ENCODE results near the gene KCNC1. TPM values are rescaled to one million over a fixed set of nuclear protein-coding genes. Genes with fewer than 3 reads are reported as not detected.
A peak's percentile ranks its signal among the peaks of the same experiment; 100 is the strongest.

The KCNC1 gene
- total and polyA plus RNA-seq, 2 of the 13 experiments (the other 11 are each of a cell fraction or from before 2014, with no cell fraction given) = 0.01 to 0.04 TPM

DNA sequence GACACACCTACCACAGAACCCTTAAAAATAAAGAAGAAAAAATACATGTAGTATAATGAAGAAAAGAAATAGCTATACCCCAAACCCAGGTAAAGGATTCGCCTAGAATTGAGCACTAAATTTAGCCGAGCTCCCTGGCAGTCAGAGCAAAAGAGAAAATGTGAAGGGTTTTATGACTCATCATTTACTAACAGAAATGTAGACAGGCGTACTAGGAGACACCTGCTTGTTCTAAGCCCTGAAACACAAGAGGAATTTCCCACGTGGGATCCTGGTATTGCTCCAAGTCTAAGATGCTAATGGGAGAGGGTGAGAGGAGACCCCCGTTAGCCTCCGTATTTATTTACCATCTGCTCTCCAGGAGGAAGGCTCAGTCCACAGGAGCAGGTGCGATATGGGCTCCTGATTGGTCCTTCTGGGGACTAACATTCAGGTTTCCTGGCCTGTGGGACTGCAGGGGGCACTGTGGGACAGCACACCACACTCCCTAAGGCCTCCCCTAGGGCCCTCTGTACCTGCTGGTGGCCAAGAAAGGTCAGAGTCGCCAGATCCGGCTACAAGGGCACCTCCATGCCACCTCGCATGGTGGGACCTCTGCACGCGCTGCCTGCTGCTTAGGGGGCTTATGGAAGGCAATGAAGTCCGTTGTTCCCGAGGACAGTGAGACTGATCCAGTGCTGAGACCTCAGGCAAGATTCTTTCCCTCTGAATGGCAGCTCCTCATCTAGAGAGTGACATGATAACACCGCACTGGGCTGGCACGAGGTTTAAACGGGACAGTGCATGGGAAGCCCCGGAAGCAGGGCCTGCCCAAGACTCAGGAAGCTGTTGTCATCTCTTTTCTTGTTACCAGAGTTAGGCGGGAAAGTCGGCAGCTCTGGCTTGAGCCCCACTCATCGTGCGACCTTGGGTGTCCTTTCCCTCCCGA is 25.8 kb downstream of the KCNC1 start (continued):
- TF ChIP-seq, protein P1, sequence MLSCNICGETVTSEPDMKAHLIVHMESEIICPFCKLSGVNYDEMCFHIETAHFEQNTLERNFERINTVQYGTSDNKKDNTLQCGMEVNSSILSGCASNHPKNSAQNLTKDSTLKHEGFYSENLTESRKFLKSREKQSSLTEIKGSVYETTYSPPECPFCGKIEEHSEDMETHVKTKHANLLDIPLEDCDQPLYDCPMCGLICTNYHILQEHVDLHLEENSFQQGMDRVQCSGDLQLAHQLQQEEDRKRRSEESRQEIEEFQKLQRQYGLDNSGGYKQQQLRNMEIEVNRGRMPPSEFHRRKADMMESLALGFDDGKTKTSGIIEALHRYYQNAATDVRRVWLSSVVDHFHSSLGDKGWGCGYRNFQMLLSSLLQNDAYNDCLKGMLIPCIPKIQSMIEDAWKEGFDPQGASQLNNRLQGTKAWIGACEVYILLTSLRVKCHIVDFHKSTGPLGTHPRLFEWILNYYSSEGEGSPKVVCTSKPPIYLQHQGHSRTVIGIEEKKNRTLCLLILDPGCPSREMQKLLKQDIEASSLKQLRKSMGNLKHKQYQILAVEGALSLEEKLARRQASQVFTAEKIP (CRISPR knock-in tag; IDR thresholded peaks at IDR 0.05; ENCODE audit: borderline replicate concordance) = no peak
- TF ChIP-seq MXI1 (IDR thresholded peaks at IDR 0.05; ENCODE audit: borderline replicate concordance, low read depth, low read length) (no peak), ZNF672 (CRISPR knock-in tag; IDR thresholded peaks at IDR 0.05) (no peak), ZNF180 (CRISPR knock-in tag; IDR thresholded peaks at IDR 0.05; ENCODE audit: borderline replicate concordance, low read depth) (no peak), ZNF557 (CRISPR knock-in tag; IDR thresholded peaks at IDR 0.05) (no peak), ZNF232 (CRISPR knock-in tag; IDR thresholded peaks at IDR 0.05; ENCODE audit: borderline replicate concordance) (no peak), ZNF292 (CRISPR knock-in tag; IDR thresholded peaks at IDR 0.05; ENCODE audit: borderline replicate concordance, low read depth) (no peak), ZFYVE20 (CRISPR knock-in tag; IDR thresholded peaks at IDR 0.05; ENCODE audit: borderline replicate concordance, low read depth) (no peak), ZNF737 (CRISPR knock-in tag; IDR thresholded peaks at IDR 0.05; ENCODE audit: borderline replicate concordance) (no peak), ZNF883 (CRISPR knock-in tag; IDR thresholded peaks at IDR 0.05; ENCODE audit: not compliant biosample characterization) (peak; percentile 43), NRL (CRISPR knock-in tag; IDR thresholded peaks at IDR 0.05; ENCODE audit: borderline replicate concordance) (no peak; the same call in 1 of the 2 replicates), EEA1 (CRISPR knock-in tag; IDR thresholded peaks at IDR 0.05; ENCODE audit: borderline replicate concordance) (no peak), MED13 (CRISPR knock-in tag; IDR thresholded peaks at IDR 0.05) (no peak), ZNF83 (CRISPR knock-in tag; IDR thresholded peaks at IDR 0.05; ENCODE audit: borderline replicate concordance) (no peak)
- TF ChIP-seq, protein P2, sequence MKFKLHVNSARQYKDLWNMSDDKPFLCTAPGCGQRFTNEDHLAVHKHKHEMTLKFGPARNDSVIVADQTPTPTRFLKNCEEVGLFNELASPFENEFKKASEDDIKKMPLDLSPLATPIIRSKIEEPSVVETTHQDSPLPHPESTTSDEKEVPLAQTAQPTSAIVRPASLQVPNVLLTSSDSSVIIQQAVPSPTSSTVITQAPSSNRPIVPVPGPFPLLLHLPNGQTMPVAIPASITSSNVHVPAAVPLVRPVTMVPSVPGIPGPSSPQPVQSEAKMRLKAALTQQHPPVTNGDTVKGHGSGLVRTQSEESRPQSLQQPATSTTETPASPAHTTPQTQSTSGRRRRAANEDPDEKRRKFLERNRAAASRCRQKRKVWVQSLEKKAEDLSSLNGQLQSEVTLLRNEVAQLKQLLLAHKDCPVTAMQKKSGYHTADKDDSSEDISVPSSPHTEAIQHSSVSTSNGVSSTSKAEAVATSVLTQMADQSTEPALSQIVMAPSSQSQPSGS (CRISPR knock-in tag; IDR thresholded peaks at IDR 0.05) = 0 out of 2 replicates have a peak, but pooled peaks have one; percentile 29
- TF ChIP-seq, protein P3, sequence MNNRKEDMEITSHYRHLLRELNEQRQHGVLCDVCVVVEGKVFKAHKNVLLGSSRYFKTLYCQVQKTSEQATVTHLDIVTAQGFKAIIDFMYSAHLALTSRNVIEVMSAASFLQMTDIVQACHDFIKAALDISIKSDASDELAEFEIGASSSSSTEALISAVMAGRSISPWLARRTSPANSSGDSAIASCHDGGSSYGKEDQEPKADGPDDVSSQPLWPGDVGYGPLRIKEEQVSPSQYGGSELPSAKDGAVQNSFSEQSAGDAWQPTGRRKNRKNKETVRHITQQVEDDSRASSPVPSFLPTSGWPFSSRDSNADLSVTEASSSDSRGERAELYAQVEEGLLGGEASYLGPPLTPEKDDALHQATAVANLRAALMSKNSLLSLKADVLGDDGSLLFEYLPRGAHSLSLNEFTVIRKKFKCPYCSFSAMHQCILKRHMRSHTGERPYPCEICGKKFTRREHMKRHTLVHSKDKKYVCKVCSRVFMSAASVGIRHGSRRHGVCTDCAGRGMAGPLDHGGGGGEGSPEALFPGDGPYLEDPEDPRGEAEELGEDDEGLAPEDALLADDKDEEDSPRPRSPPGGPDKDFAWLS (CRISPR knock-in tag; IDR thresholded peaks at IDR 0.05; ENCODE audit: borderline replicate concordance) = no peak
- TF ChIP-seq, protein P4, sequence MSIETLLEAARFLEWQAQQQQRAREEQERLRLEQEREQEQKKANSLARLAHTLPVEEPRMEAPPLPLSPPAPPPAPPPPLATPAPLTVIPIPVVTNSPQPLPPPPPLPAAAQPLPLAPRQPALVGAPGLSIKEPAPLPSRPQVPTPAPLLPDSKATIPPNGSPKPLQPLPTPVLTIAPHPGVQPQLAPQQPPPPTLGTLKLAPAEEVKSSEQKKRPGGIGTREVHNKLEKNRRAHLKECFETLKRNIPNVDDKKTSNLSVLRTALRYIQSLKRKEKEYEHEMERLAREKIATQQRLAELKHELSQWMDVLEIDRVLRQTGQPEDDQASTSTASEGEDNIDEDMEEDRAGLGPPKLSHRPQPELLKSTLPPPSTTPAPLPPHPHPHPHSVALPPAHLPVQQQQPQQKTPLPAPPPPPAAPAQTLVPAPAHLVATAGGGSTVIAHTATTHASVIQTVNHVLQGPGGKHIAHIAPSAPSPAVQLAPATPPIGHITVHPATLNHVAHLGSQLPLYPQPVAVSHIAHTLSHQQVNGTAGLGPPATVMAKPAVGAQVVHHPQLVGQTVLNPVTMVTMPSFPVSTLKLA (IDR thresholded peaks at IDR 0.05) = no peak
- TF ChIP-seq, protein P5, sequence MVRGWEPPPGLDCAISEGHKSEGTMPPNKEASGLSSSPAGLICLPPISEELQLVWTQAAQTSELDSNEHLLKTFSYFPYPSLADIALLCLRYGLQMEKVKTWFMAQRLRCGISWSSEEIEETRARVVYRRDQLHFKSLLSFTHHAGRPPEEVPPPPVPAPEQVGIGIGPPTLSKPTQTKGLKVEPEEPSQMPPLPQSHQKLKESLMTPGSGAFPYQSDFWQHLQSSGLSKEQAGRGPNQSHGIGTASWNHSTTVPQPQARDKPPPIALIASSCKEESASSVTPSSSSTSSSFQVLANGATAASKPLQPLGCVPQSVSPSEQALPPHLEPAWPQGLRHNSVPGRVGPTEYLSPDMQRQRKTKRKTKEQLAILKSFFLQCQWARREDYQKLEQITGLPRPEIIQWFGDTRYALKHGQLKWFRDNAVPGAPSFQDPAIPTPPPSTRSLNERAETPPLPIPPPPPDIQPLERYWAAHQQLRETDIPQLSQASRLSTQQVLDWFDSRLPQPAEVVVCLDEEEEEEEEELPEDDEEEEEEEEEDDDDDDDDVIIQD (CRISPR knock-in tag; IDR thresholded peaks at IDR 0.05; ENCODE audit: low read depth) = peak; percentile 50; the same call in 1 of the 2 replicates
- TF ChIP-seq, protein P6, sequence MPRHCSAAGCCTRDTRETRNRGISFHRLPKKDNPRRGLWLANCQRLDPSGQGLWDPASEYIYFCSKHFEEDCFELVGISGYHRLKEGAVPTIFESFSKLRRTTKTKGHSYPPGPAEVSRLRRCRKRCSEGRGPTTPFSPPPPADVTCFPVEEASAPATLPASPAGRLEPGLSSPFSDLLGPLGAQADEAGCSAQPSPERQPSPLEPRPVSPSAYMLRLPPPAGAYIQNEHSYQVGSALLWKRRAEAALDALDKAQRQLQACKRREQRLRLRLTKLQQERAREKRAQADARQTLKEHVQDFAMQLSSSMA (CRISPR knock-in tag; IDR thresholded peaks at IDR 0.05) = no peak

Measured in HepG2 (cell line).